NCI-H1092 (cell line): ENCODE data around the gene CACNA2D4.
"Not testable (repeated sequence)": the region's sequence is repeated elsewhere in the genome, so short reads cannot be mapped to it uniquely, and the experiment has no call there.

Experiments used
- DNase-seq: peaks from one replicate; lab custom pipeline; 2025; lab: John Stamatoyannopoulos, UW

The CACNA2D4 gene

DNA sequence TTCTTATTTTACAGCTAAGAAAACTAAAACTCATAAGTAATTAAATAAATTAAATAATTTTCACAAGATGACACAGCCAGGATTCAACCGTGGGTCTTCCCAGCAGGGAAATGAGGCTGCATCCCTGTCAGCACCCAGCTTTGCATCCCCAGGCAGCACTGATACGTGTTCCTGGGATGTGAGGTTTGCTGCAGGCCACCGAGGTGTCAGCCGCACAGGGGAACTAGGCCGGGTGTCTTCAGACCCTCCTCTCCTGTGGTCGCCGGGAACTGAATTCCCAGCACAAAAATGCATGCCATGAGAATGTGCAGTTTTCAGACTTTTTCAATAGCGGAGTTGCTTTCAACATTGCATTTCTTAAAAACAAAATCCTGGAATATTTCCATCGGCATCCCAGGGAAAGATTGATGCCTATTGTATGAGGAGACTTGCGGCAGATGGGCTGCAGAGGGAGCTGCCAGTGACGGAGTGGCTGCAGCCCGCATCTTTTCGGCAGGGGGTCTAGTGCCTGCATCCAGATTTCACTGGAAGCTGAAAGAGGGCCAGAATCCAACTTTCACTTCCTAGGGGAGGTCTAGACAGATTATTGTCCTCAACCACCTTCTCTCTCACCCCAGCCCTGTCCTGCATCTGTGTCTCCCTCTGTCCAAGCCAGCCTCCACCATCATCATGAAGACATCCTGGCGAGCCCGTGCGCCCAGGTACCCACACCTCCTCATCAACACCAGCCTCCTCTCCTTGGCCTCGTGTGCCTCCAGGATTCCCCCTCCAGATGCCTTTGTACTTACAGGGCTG, 85.5 kb downstream of the CACNA2D4 start:
- DNase-seq, result no peak

DNA sequence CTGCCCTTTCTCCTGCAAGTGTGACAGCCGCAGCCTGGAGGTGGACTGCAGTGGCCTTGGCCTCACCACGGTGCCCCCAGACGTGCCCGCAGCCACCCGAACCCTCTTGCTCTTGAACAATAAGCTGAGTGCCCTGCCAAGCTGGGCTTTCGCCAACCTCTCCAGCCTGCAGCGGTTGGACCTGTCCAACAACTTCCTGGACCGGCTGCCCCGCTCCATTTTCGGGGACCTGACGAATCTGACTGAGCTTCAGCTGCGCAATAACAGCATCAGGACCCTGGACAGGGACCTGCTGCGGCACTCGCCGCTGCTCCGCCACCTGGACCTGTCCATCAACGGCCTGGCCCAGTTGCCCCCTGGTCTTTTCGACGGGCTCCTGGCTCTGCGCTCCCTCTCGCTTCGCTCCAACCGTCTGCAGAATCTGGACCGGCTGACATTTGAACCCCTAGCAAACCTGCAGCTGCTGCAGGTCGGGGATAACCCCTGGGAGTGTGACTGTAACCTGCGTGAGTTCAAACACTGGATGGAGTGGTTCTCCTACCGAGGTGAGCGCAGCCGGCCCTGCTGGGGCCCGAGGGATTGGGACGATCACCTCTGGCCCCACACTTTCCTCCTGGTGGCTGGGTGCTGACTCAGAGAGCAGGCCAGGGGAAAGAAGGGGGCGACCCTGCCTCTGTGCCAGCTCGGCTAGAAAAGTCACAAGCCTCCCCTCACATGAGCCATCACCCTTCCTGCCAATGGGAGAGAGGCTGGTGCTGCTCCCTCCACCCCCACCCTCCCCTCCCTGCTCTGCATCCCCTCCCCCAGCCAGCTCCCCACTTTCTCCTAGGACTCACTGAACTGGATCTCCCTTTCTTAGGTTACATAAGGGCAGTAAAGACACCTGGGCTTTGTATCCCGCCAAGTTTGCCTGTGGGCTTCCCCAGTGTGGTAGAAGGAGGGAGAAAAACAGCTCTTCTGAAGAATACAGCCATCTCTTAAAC, 87.2 kb downstream of the CACNA2D4 start:
- DNase-seq, result no peak

DNA sequence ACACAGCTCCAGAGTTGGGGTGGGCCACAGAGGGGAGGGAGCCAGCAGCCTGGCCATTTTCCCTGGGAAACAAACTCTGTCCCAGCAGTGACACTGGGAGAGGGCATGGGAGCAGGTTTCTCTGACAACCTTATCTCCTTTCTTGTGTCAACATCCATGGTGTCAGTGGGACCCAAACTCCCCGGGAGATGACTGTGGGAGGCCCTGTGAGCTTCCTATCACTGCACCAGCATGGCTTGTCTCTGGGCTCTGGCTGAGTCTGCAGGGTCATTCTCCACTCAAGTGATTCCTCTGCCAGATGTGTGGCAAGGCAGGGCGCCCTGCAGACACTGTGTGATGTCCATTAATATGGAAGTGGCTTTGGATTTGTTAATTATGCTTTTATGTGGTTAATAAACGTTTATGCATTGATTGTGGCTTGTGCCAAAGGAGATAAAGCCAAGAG, 88.0 kb downstream of the CACNA2D4 start:
- DNase-seq, result no peak

GRCh38 chr12:1829306-1829900, 89.0 kb downstream of the CACNA2D4 start:
- no peak for DNase-seq

- DNase-seq, result no peak
These were observed 89.6 kb downstream of the CACNA2D4 start for GRCh38 chr12:1828856-1829255.

DNA sequence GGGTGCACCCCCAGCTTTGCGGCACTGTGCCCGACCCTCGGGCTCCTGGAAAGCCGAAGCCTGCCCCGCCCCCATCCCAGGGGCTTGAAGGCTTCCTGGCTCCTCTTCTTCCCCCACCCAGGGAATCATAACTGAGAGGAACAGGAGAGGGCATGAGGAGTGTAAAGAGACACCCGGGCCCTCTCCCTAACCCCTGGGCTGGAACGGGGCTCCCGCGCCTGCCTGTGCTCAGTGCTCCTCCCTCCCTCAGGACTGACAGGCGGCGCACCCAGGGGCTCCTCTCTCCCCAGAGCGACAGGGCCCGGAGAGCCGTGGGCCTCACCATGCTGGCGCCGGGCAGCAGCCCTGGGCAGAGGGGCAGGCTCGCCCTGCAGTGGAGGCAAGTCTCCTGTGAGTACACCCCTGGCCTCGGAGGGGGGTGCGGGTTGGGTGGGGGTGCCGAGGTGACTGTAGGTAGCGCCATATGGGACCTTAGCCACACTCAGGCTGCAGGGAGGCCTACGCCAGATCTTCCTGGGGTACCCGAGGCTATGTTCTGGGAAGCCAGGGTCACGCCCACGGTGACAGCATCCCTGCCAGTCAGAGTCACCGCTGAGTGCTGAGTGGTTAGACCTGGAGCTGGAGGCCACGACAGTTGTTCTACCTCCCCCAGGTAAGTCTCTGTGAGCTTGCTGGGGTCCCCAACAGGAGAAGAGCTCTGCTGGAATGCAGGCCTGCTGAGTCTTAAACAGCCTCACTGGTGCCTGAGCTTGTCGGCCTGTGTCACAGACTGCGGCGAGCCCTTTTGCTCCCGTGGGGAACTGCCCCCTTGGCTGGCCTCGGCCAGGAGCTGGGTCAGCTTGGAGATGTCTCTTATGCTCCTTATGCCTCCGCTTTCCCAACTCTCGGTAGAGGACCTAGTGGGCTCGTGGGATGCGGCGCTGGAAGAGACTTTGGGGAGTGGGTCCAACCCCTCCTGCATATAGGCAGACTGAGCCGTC, 90.3 kb downstream of the CACNA2D4 start:
- no peak for DNase-seq

DNA sequence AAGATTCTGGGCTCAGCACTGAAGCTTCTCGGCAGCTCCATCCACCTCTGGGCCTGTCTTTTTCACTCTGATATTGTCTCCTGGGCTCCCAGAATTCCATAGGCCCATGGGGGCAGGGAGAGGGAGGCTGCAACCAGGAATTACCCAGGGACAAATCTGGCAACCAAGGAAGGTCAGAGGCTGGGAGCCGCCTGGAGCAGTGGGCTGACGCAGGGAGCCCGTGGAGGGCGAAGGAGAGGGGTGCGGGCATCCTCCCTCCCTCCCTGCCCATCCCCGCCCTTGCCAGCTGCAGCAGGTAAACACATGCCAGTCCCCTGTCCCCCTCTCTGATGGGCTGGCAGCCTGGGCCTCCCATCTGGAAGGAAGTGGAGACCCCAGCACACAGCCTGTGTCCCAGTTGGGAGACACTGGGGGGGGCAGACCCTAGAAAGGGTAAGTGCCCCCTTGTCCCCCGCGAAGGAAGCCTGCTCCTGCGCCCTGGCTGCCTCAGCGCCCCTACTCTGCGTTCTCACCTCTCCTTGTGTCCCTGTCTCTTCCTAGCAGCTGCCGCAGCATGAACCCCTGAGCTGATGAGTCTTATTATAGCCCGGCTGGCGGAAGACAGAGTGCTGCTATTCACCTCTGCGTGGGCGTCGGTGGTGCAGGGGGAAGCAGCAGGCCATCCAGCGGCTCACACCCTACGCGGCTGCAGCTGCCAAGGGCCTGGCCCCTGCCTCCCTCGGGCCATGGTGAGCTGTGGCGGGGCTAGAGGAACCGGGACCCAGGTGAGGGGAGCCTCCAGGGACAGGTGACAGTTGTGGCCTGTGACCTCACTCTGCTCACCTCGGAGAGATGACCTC, 91.4 kb downstream of the CACNA2D4 start:
- DNase-seq, result no peak

GRCh38 chr12:1826401-1826800, 92.1 kb downstream of the CACNA2D4 start:
- no peak for DNase-seq

GRCh38 chr12:1825382-1826102, 92.9 kb downstream of the CACNA2D4 start:
- no peak for DNase-seq

GRCh38 chr12:1823237-1823636, 95.2 kb downstream of the CACNA2D4 start:
- no peak for DNase-seq

GRCh38 chr12:1822699-1823098, 95.8 kb downstream of the CACNA2D4 start:
- no peak for DNase-seq

DNA sequence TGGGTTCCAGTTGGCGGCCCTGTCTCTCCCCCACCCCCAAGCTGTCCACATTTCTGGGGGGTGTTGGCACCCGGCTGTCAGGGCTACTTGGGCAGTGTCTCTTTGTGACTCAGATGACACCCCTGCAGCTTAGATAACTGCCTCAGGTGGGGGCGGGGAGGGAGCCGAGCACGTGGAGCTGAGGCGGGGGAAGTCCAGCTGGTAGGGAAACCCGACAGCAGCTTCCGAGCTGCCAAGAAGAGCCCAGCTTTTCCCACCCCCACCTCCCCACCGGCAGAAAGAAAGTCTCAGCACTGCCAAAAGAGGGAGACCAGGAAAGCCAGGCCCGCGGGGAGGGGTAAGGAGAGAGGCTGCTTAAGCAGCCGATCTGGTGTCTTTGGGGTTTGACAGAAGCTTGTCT, 96.6 kb downstream of the CACNA2D4 start:
- no peak for DNase-seq

DNA sequence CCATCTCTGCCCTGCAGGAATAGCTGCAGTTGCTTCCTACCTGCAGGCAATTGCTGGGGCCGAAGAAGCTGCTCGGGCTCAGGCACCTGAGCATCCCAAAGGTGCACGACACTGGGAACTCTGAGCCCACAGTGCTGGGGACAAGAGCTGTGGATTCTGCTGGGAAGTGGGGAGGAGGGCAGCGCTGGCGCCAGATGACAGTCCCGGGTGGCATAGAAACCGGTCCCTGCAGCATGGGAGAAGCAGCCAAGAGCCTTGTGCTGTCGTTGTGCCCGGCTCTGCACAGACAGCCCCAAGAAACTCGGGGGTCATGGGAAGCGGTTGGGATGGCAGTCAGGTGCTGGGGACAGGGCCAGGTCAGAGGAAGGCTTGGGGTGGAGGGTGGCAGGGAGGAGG, 97.6 kb downstream of the CACNA2D4 start:
- no peak for DNase-seq

- DNase-seq, result no peak
These were observed 98.1 kb downstream of the CACNA2D4 start, which contains the start of gene LRTM2 for GRCh38 chr12:1820191-1820895. LRTM2 (plus strand) TSS chr12:1820565; CDS start chr12:1828149, 7,584 bp downstream.

GRCh38 chr12:1819571-1819970, 98.9 kb downstream of the CACNA2D4 start:
- no peak for DNase-seq

DNA sequence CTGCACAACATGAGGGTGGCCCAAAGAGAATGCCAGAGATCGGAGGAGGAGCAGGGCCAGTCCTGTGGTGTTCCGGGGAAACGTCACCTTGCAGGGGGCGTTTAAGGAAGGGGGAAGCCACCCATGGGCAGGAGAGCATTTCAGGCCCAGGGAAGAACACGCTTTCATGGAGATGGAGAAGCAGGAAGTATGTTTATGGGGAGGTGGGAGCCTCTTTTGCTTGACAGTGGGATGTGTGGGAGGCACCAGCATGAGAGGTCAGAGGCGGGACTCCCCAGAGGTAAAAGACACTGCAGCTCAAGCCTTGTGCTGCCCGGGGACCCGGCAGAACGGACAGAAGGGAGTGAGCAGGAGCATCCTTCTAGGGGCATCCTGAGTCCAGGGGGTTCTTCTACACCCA, 99.4 kb downstream of the CACNA2D4 start:
- DNase-seq, result no peak

DNA sequence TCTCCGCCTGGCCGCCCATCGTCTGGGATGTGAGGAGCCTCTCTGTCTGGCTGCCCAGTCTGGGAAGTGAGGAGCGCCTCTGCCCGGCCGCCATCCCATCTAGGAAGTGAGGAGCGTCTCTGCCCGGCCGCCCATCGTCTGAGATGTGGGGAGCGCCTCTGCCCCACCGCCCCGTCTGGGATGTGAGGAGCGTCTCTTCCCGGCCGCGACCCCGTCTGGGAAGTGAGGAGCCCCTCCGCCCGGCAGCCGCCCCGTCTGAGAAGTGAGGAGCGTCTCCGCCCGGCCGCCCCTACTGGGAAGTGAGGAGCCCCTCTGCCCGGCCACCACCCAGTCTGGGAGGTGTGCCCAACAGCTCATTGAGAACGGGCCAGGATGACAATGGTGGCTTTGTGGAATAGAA, 100.5 kb downstream of the CACNA2D4 start:
- not testable (repeated sequence) for DNase-seq

GRCh38 chr12:1816730-1817348, 101.6 kb downstream of the CACNA2D4 start:
- no peak for DNase-seq
